ENCODE measurements around the gene CRYBG2.
A peak's percentile ranks its signal among the peaks of the same experiment; 100 is the strongest.
"Not testable (repeated sequence)": the region's sequence is repeated elsewhere in the genome, so short reads cannot be mapped to it uniquely, and the experiment has no call there.

The CRYBG2 gene

GRCh38 chr1:26318338-26319064, 35.4 kb downstream of the CRYBG2 start:
- no peak for DNase-seq

GRCh38 chr1:26317612-26318337, 36.2 kb downstream of the CRYBG2 start, which contains the start of gene CD52:
Gene CD52 (plus strand): TSS chr1:26317958. CDS start chr1:26318018, 60 bp downstream.
- DNase-seq, result no peak

DNA sequence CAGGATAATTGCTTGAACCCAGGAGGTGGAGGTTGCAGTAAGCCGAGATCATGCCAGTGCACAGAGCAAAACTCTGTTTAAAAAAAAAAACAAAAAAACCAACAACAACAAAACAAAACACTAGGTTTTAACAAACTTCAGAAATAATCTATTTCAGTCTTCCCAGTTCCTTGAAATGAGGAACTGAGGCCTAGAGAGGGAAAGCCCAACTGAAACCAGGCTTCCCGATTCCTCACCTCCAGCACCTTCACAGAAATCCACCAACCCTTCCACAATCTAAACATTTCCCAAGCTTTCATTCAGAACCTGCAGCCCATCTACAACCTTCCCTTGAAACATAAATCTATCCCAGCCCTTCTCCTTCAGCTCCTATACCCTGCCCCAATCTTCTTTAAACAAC, 36.8 kb downstream of the CRYBG2 start:
- no peak for DNase-seq

DNA sequence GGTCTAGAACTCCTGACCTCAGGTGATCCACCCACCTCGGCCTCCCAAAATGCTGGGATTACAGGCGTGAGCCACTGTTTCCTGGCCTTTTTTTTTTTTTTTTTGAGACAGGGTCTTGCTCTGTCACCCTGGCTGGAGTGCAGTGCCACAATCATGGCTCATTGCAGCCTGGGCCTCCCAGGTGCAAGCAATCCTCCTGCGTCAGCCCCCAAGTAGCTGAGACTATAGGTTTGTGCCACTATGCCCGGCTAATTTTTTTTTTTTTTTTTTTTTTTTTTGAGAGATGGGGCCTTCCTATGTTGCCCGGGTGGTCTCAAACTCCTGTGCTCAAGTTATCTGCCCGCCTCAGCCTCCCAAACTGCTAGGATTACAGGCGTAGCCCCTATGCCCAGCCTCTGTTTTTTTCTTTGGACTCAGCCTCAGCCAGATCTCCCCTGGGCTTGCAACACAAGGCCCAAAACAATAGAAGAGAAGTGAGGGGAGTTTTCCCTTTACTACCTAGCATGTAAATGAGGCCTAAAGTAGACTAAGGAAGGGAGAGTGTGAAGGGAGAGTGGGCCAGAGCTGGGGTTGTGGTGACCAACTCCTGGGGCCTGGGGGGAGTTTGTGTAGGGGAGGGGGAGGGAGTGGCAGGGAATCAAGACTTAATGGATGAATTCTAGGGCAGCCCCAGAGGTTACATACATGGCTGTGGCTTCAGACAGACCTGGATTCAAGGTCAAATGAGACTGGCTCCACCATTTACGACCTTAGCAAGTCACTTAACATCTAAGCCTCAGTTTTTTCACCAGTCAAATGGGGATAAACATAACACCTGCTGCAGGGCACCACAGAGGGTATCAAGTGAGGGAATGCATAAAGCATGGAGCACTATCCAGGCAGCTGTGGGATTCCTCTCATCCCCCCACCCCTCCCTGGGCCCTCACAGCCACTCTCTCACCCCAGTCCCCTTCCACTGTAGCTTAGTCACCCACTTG, 37.8 kb downstream of the CRYBG2 start:
- no peak for DNase-seq

GRCh38 chr1:26314501-26314900, 39.4 kb downstream of the CRYBG2 start:
- no peak for DNase-seq

DNA sequence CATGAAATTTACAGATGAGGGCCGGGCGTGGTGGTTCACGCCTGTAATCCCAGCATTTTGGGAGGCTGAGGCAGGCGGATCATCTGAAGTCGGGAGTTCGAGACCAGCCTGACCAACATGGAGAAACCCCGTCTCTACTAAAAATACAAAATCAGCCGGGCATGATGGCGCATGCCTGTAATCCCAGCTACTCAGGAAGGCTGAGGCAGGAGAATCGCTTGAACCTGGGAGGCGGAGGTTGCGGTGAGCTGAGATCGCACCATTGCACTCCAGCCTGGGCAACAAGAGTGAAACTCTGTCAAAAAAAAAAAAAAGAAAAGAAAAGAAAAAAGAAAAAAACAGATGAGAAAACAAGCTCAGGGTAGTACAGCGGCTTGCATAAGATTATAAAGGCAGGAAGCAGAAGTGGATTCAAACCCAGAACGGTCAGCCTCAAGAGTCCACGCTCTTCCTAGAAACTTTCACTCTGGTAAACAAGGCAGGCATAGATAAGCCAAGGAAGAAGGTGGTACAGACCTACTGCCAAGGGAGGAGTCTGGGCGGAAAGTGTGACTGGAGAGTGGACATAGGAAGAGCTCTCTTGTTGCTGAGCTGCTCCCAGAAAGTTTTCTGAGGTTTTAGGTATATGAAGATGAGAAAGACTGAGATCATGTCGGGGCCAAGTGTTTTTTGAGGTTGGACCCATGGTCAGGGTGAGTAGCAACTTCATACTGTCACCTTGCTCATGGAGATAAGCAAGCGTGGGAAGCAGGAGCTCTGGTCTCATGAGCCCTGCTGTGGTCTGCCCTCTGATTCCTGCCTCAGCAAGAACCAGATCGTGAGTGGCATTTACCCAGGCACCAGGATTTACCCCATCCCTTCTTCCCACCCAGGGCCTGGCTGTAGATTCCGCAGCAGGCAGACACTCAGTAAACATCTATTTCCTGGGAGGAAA, 45.7 kb downstream of the CRYBG2 start:
- not testable (repeated sequence) for DNase-seq

DNA sequence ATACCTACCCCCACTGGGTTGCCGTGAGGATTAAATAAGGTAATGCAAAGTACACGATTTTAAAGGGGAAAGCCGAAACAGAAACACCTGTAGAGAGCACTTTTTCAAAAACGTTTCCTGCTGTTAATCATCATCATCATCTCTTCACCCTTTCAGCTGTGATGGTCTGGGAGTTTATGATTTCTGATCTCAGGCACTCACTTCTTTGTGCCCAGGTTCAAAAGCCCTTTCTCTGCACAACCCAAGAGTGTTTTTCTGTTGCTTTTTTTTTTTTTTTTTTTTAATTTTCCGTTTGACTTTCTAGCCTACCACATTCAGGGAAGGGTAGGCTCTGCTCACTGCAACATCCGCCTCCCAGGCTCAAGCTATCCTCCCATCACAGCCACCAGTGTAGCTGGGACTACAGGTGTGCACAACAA, 46.6 kb downstream of the CRYBG2 start:
- DNase-seq, result no peak

DNA sequence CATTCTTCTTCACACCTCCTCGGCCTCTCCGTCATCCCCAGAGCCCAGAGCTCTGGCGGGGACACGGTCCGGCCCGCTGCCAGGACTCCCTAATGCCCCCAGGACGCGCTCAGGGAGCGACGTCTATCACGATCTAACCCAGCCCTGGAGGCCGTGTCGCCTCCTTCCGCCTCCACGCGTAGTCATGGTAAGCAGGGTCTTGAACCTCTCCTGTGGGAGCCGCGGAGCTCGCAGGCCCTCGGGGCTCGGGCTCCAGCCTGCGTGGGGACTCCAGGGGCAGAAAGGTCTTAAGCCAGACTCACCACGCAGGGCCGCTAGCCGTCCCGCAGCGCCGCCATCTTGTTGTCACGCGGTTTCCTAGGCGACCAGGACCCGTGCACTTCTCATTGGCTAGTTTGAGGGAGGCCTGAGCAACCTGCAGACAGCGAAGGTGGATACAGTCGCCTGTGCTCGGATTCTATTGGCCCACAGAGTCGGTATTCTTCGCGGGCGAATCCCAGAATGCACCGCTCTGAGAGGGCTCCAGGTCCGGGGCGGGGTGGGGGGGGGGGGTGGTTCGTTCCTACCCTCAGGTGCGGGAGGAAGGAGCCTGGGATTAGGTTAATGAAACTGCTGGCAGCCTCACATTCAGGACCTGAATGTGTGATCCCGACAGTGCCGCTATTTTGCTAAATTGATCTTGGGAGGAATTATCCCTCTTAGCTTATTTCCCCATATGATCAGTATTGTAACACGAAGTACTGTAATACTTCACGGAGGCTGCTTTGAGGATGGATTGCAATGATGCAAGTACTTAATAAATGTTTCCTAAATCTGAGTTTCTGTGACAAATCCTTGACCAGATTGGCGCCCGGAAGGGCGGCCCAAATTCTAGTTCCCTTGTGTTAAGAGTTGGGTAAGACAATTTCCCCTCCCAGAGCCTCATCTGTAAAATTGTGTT, 47.4 kb downstream of the CRYBG2 start, which contains the start of gene UBXN11:
Gene UBXN11, minus strand, starts transcription at position 347 of the 940 bp plus-strand sequence. CDS start 3,753 bp downstream, outside the sequence.
- peak; percentile 96 for DNase-seq

DNA sequence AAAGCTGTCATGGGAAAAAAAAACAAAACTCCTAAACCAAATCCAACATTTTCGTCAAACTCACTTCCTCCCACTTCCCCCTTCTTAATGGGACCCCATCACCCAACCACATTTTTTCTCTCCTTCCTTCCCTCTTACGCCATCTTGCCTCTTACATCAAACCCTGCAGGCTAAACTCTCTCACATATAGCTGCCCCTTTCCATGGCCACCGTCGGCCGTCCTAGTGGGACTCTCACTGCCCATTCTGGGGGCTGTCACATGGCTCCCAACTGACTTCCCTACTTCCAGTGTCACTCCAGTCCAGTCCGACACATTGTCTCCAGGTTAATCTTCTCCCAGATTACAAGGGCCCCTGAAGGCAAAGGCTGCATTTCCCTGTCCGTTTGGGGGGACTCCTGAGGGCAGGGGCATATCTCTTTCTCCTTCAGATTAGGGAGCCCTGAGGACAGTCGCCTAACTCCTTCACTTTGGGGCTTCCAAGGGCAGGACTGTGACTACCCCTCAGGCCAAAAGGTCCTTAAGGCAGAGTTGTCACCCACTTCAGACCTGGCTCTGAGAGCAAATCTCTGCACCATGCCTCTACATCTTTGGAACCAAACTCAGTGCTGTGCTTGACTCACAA, 48.2 kb downstream of the CRYBG2 start:
- no peak for DNase-seq

GRCh38 chr1:26302733-26303405, 51.1 kb downstream of the CRYBG2 start:
- no peak for DNase-seq

- no peak for DNase-seq
Measured at GRCh38 chr1:26300578-26301275, 53.2 kb downstream of the CRYBG2 start.

- no peak for DNase-seq
Measured at GRCh38 chr1:26297791-26298124, 56.2 kb downstream of the CRYBG2 start.

- no peak for DNase-seq
Measured at GRCh38 chr1:26297057-26297790, 56.7 kb downstream of the CRYBG2 start.

DNA sequence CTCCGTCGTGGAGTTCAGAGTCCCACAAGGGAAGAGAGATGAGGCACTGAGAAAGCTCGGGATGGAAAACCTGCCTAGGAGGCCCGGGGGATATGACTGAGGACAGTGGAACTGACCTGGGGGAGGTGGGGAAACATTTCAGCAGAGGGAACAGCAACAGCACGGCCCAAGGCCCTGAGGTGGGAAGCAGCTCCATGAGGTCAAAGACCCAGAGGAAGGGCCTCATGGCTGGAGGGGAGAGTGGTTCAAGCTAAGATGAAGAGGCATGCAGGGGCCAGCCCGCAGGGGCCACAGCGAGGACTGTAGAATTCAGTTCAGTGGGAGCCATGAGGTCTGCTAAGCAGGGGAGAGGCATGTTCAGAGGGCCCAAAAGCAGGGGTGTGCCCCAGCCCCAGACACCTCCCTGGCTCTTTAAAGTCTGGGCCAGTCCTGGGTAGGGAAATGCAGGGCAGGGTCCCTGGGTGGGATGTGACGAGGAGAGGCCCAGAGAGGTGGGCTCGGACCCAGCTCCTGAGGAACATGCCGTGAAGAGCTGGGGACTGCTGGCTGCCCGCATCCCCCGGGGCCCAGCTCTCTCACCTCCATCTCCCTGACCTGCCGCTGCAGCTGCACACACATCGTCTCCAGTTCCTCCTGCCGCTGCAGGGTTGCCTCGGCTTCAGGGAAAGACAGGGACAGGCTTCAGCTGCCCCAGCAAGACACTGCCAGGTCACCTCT, 57.4 kb downstream of the CRYBG2 start:
- DNase-seq, result no peak

GRCh38 chr1:26295194-26296138, 58.5 kb downstream of the CRYBG2 start:
- no peak for DNase-seq

DNA sequence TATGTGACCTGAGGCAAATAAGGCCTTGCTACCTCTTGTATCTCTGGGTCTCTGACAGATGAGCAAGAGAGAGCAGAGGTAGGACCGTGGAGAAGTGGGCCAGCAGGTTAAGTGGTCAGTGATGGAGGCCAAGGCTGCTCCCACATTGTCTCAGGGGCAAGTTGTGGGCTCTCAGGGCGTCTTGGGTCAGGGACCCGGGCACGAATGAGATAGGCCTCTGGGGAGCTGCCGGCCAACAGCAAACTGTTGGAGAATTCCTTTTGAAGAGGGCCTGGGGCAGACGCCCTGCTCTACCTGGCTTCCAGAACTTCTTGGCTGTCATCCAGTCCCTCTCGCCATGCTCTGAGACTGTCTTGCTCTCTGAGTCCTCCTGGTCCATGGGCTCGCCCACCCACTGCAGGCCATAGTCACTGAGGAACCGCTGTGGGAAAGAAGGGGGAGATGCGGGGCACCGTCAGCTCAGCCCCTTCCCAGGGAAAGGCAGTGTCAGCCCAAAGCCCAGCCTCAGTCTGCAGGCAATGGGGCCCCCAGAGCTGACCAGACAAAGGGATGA, 59.9 kb downstream of the CRYBG2 start:
- no peak for DNase-seq
